ENCODE measurements around the gene EMP3.
"Not testable (repeated sequence)": the region's sequence is repeated elsewhere in the genome, so short reads cannot be mapped to it uniquely, and the experiment has no call there.

The EMP3 gene

GRCh38 chr19:48363500-48363809 lies 38.1 kb downstream of the EMP3 start:
- Histone ChIP-seq H3K4me1 (ENCODE audit: insufficient read depth, low read length) (no peaks in the 10 kb centered on the region), H2AFZ (ENCODE audit: low read depth, low read length) (peak overlapping the region; percentile 48), H3K9me3 (ENCODE audit: low read length) (no peaks in the 10 kb centered on the region), H3K4me3 (ENCODE audit: low read length) (peak overlapping the region; percentile 55), H3K27me3 (ENCODE audit: insufficient read depth, low read length) (no peaks in the 10 kb centered on the region), H3K36me3 (ENCODE audit: insufficient read depth, low read length) (no peaks in the 10 kb centered on the region)

GRCh38 chr19:48363810-48364597 lies 38.7 kb downstream of the EMP3 start, which contains the start of the genes SYNGR4 and TMEM143:
Gene SYNGR4 (plus strand): TSS chr19:48364367. CDS start chr19:48365843, 1,476 bp downstream.
Gene TMEM143 (minus strand): TSS chr19:48363940. CDS start chr19:48363920, 20 bp downstream.
- H3K27me3 ChIP-seq (ENCODE audit: insufficient read depth, low read length): no peaks in the 10 kb centered on the region
- no peaks in the 10 kb centered on the region for H3K4me1 ChIP-seq (ENCODE audit: insufficient read depth, low read length)
- H3K4me3 ChIP-seq (ENCODE audit: low read length): peak within 1 kb of the TSS; percentile 55
- no peaks in the 10 kb centered on the region for H3K36me3 ChIP-seq (ENCODE audit: insufficient read depth, low read length)
- H3K9me3 ChIP-seq (ENCODE audit: low read length): no peaks in the 10 kb centered on the region
- peak within 1 kb of the TSS; percentile 48 for H2AFZ ChIP-seq (ENCODE audit: low read depth, low read length)

- Histone ChIP-seq H2AFZ (ENCODE audit: low read depth, low read length) (no peak overlapping the region), H3K27me3 (ENCODE audit: insufficient read depth, low read length) (no peaks in the 10 kb centered on the region), H3K9me3 (ENCODE audit: low read length) (no peaks in the 10 kb centered on the region), H3K36me3 (ENCODE audit: insufficient read depth, low read length) (no peaks in the 10 kb centered on the region), H3K4me3 (ENCODE audit: low read length) (no peak overlapping the region), H3K4me1 (ENCODE audit: insufficient read depth, low read length) (no peaks in the 10 kb centered on the region)
These were observed 39.4 kb downstream of the EMP3 start for GRCh38 chr19:48364598-48365348.

- Histone ChIP-seq H3K4me1 (ENCODE audit: insufficient read depth, low read length) (no peaks in the 10 kb centered on the region), H3K36me3 (ENCODE audit: insufficient read depth, low read length) (no peaks in the 10 kb centered on the region), H3K9me3 (ENCODE audit: low read length) (no peaks in the 10 kb centered on the region), H3K27me3 (ENCODE audit: insufficient read depth, low read length) (no peaks in the 10 kb centered on the region), H2AFZ (ENCODE audit: low read depth, low read length) (no peak overlapping the region), H3K4me3 (ENCODE audit: low read length) (no peak overlapping the region)
These were observed 40.2 kb downstream of the EMP3 start for GRCh38 chr19:48365602-48366001.

- H2AFZ ChIP-seq (ENCODE audit: low read depth, low read length): no peak overlapping the region
These were observed 42.5 kb downstream of the EMP3 start for GRCh38 chr19:48367855-48368254.

GRCh38 chr19:48368936-48369335 lies 43.6 kb downstream of the EMP3 start:
- Histone ChIP-seq H2AFZ (ENCODE audit: low read depth, low read length) (no peak overlapping the region), H3K36me3 (ENCODE audit: insufficient read depth, low read length) (no peaks in the 10 kb centered on the region), H3K4me1 (ENCODE audit: insufficient read depth, low read length) (no peaks in the 10 kb centered on the region), H3K27me3 (ENCODE audit: insufficient read depth, low read length) (no peaks in the 10 kb centered on the region), H3K4me3 (ENCODE audit: low read length) (no peak overlapping the region), H3K9me3 (ENCODE audit: low read length) (no peaks in the 10 kb centered on the region)

More at GRCh38 chr19:48367855-48368254, 42.5 kb downstream of the EMP3 start:
- no peaks in the 10 kb centered on the region for H3K36me3 ChIP-seq (ENCODE audit: insufficient read depth, low read length)
- no peaks in the 10 kb centered on the region for H3K9me3 ChIP-seq (ENCODE audit: low read length)
- H3K4me3 ChIP-seq (ENCODE audit: low read length): no peak overlapping the region
- H3K4me1 ChIP-seq (ENCODE audit: insufficient read depth, low read length): no peaks in the 10 kb centered on the region
- no peaks in the 10 kb centered on the region for H3K27me3 ChIP-seq (ENCODE audit: insufficient read depth, low read length)

- no peak overlapping the region for H2AFZ ChIP-seq (ENCODE audit: low read depth, low read length)
- no peaks in the 10 kb centered on the region for H3K4me1 ChIP-seq (ENCODE audit: insufficient read depth, low read length)
- no peaks in the 10 kb centered on the region for H3K9me3 ChIP-seq (ENCODE audit: low read length)
- no peak overlapping the region for H3K4me3 ChIP-seq (ENCODE audit: low read length)
- no peaks in the 10 kb centered on the region for H3K27me3 ChIP-seq (ENCODE audit: insufficient read depth, low read length)
- H3K36me3 ChIP-seq (ENCODE audit: insufficient read depth, low read length): no peaks in the 10 kb centered on the region
These were observed 45.6 kb downstream of the EMP3 start for GRCh38 chr19:48370955-48371354.

- Histone ChIP-seq H3K27me3 (ENCODE audit: insufficient read depth, low read length) (no peaks in the 10 kb centered on the region), H3K9me3 (ENCODE audit: low read length) (no peaks in the 10 kb centered on the region), H2AFZ (ENCODE audit: low read depth, low read length) (no peak overlapping the region), H3K4me1 (ENCODE audit: insufficient read depth, low read length) (no peaks in the 10 kb centered on the region), H3K36me3 (ENCODE audit: insufficient read depth, low read length) (no peaks in the 10 kb centered on the region), H3K4me3 (ENCODE audit: low read length) (no peak overlapping the region)
These were observed 46.0 kb downstream of the EMP3 start for GRCh38 chr19:48371367-48371766.

GRCh38 chr19:48371771-48372170 lies 46.4 kb downstream of the EMP3 start:
- H3K9me3 ChIP-seq (ENCODE audit: low read length); H3K4me1 ChIP-seq (ENCODE audit: insufficient read depth, low read length); H3K4me3 ChIP-seq (ENCODE audit: low read length); H3K36me3 ChIP-seq (ENCODE audit: insufficient read depth, low read length); H2AFZ ChIP-seq (ENCODE audit: low read depth, low read length); H3K27me3 ChIP-seq (ENCODE audit: insufficient read depth, low read length): not testable (repeated sequence)

- Histone ChIP-seq H3K9me3 (ENCODE audit: low read length) (no peaks in the 10 kb centered on the region), H3K36me3 (ENCODE audit: insufficient read depth, low read length) (no peaks in the 10 kb centered on the region)
These were observed 47.6 kb downstream of the EMP3 start for GRCh38 chr19:48372904-48373303.

GRCh38 chr19:48373567-48373966 lies 48.2 kb downstream of the EMP3 start:
- H3K4me3 ChIP-seq (ENCODE audit: low read length): no peak overlapping the region
- no peaks in the 10 kb centered on the region for H3K27me3 ChIP-seq (ENCODE audit: insufficient read depth, low read length)
- H3K4me1 ChIP-seq (ENCODE audit: insufficient read depth, low read length): no peaks in the 10 kb centered on the region
- H3K36me3 ChIP-seq (ENCODE audit: insufficient read depth, low read length): no peaks in the 10 kb centered on the region
- no peaks in the 10 kb centered on the region for H3K9me3 ChIP-seq (ENCODE audit: low read length)
- H2AFZ ChIP-seq (ENCODE audit: low read depth, low read length): no peak overlapping the region

More at GRCh38 chr19:48372904-48373303, 47.6 kb downstream of the EMP3 start:
- Histone ChIP-seq H3K4me3 (ENCODE audit: low read length) (no peak overlapping the region), H3K27me3 (ENCODE audit: insufficient read depth, low read length) (no peaks in the 10 kb centered on the region), H2AFZ (ENCODE audit: low read depth, low read length) (no peak overlapping the region), H3K4me1 (ENCODE audit: insufficient read depth, low read length) (no peaks in the 10 kb centered on the region)

- H3K9me3 ChIP-seq (ENCODE audit: low read length): no peaks in the 10 kb centered on the region
- H3K4me3 ChIP-seq (ENCODE audit: low read length): no peak overlapping the region
- H3K4me1 ChIP-seq (ENCODE audit: insufficient read depth, low read length): no peaks in the 10 kb centered on the region
- no peak overlapping the region for H2AFZ ChIP-seq (ENCODE audit: low read depth, low read length)
- H3K36me3 ChIP-seq (ENCODE audit: insufficient read depth, low read length): peaks cover 12% of the 10 kb centered on the region
- no peaks in the 10 kb centered on the region for H3K27me3 ChIP-seq (ENCODE audit: insufficient read depth, low read length)
These were observed 52.8 kb downstream of the EMP3 start for GRCh38 chr19:48378194-48378570.

- no peak overlapping the region for H3K4me3 ChIP-seq (ENCODE audit: low read length)
- no peaks in the 10 kb centered on the region for H3K4me1 ChIP-seq (ENCODE audit: insufficient read depth, low read length)
- H2AFZ ChIP-seq (ENCODE audit: low read depth, low read length): no peak overlapping the region
- peaks cover 20% of the 10 kb centered on the region for H3K36me3 ChIP-seq (ENCODE audit: insufficient read depth, low read length)
- no peaks in the 10 kb centered on the region for H3K27me3 ChIP-seq (ENCODE audit: insufficient read depth, low read length)
- H3K9me3 ChIP-seq (ENCODE audit: low read length): no peaks in the 10 kb centered on the region
These were observed 53.7 kb downstream of the EMP3 start for GRCh38 chr19:48379058-48379457.
